ENCODE results near the gene TMEM191C. TPM values are rescaled to one million over a fixed set of nuclear protein-coding genes. Genes with fewer than 3 reads are reported as not detected.
"Not testable (repeated sequence)": the region's sequence is repeated elsewhere in the genome, so short reads cannot be mapped to it uniquely, and the experiment has no call there.

Gene TMEM191C
- total RNA-seq, 1 donor from 2014 or later, result under 0.01 TPM

- Histone ChIP-seq H3K27ac (ENCODE audit: low read depth, low read length) (no peak overlapping the region), H3K4me3 (ENCODE audit: low read length in 3 of 3) (no peak overlapping the region), H3K9me3 (ENCODE audit: control insufficient read depth in 3 of 3, low read length in 3 of 3) (no peaks in the 10 kb centered on the region), H3K27me3 (ENCODE audit: control insufficient read depth in 3 of 3, insufficient read depth in 3 of 3, low read length in 3 of 3) (no peaks in the 10 kb centered on the region), H3K36me3 (ENCODE audit: control insufficient read depth in 3 of 3, insufficient read depth in 3 of 3, low read length in 3 of 3) (peaks cover 12 to 17% (median 13%) of the 10 kb centered on the region in 3 donors), H3K9ac (ENCODE audit: low read depth in 1 of 3, low read length in 3 of 3) (no peak overlapping the region), H3K4me1 (ENCODE audit: control insufficient read depth in 3 of 3, insufficient read depth in 3 of 3, low read length in 3 of 3) (peaks cover 0 to 11% (median 8%) of the 10 kb centered on the region in 3 donors)
Observed at GRCh38 chr22:21446827-21447690, 20.1 kb upstream of the TMEM191C start.

GRCh38 chr22:21447694-21448402 is 19.3 kb upstream of the TMEM191C start:
- Histone ChIP-seq H3K27ac (ENCODE audit: low read depth, low read length) (no peak overlapping the region), H3K9ac (ENCODE audit: low read depth in 1 of 3, low read length in 3 of 3) (no peak overlapping the region), H3K9me3 (ENCODE audit: control insufficient read depth in 3 of 3, low read length in 3 of 3) (no peaks in the 10 kb centered on the region), H3K4me1 (ENCODE audit: control insufficient read depth in 3 of 3, insufficient read depth in 3 of 3, low read length in 3 of 3) (peaks cover 0 to 11% (median 7%) of the 10 kb centered on the region in 3 donors), H3K4me3 (ENCODE audit: low read length in 3 of 3) (no peak overlapping the region), H3K27me3 (ENCODE audit: control insufficient read depth in 3 of 3, insufficient read depth in 3 of 3, low read length in 3 of 3) (no peaks in the 10 kb centered on the region), H3K36me3 (ENCODE audit: control insufficient read depth in 3 of 3, insufficient read depth in 3 of 3, low read length in 3 of 3) (peaks cover 12 to 17% (median 13%) of the 10 kb centered on the region in 3 donors)

- Histone ChIP-seq H3K36me3 (ENCODE audit: control insufficient read depth in 3 of 3, insufficient read depth in 3 of 3, low read length in 3 of 3) (peaks cover 12 to 14% (median 13%) of the 10 kb centered on the region in 3 donors), H3K4me3 (ENCODE audit: low read length in 3 of 3) (no peak overlapping the region), H3K27ac (ENCODE audit: low read depth, low read length) (no peak overlapping the region), H3K9me3 (ENCODE audit: control insufficient read depth in 3 of 3, low read length in 3 of 3) (no peaks in the 10 kb centered on the region), H3K4me1 (ENCODE audit: control insufficient read depth in 3 of 3, insufficient read depth in 3 of 3, low read length in 3 of 3) (peaks cover 0 to 2% (median 0%) of the 10 kb centered on the region in 3 donors), H3K9ac (ENCODE audit: low read depth in 1 of 3, low read length in 3 of 3) (no peak overlapping the region), H3K27me3 (ENCODE audit: control insufficient read depth in 3 of 3, insufficient read depth in 3 of 3, low read length in 3 of 3) (no peaks in the 10 kb centered on the region)
Observed at GRCh38 chr22:21448627-21449416, 18.4 kb upstream of the TMEM191C start.

GRCh38 chr22:21449531-21450319 is 17.5 kb upstream of the TMEM191C start:
- Histone ChIP-seq H3K27me3 (ENCODE audit: control insufficient read depth in 3 of 3, insufficient read depth in 3 of 3, low read length in 3 of 3) (no peaks in the 10 kb centered on the region), H3K4me1 (ENCODE audit: control insufficient read depth in 3 of 3, insufficient read depth in 3 of 3, low read length in 3 of 3) (no peaks in the 10 kb centered on the region), H3K9me3 (ENCODE audit: control insufficient read depth in 3 of 3, low read length in 3 of 3) (no peaks in the 10 kb centered on the region), H3K27ac (ENCODE audit: low read depth, low read length) (no peak overlapping the region), H3K36me3 (ENCODE audit: control insufficient read depth in 3 of 3, insufficient read depth in 3 of 3, low read length in 3 of 3) (peaks cover 12 to 14% (median 13%) of the 10 kb centered on the region in 3 donors), H3K4me3 (ENCODE audit: low read length in 3 of 3) (no peak overlapping the region), H3K9ac (ENCODE audit: low read depth in 1 of 3, low read length in 3 of 3) (no peak overlapping the region)

- Histone ChIP-seq H3K27me3 (ENCODE audit: control insufficient read depth in 3 of 3, insufficient read depth in 3 of 3, low read length in 3 of 3) (no peaks in the 10 kb centered on the region), H3K36me3 (ENCODE audit: control insufficient read depth in 3 of 3, insufficient read depth in 3 of 3, low read length in 3 of 3) (peaks cover 9 to 14% (median 10%) of the 10 kb centered on the region in 3 donors), H3K9ac (ENCODE audit: low read depth in 1 of 3, low read length in 3 of 3) (no peak overlapping the region), H3K27ac (ENCODE audit: low read depth, low read length) (no peak overlapping the region), H3K4me1 (ENCODE audit: control insufficient read depth in 3 of 3, insufficient read depth in 3 of 3, low read length in 3 of 3) (no peaks in the 10 kb centered on the region), H3K9me3 (ENCODE audit: control insufficient read depth in 3 of 3, low read length in 3 of 3) (no peaks in the 10 kb centered on the region), H3K4me3 (ENCODE audit: low read length in 3 of 3) (no peak overlapping the region)
Observed at GRCh38 chr22:21450320-21450831, 16.8 kb upstream of the TMEM191C start.

GRCh38 chr22:21450858-21451353 is 16.3 kb upstream of the TMEM191C start:
- Histone ChIP-seq H3K9me3 (ENCODE audit: control insufficient read depth in 3 of 3, low read length in 3 of 3) (no peaks in the 10 kb centered on the region), H3K4me1 (ENCODE audit: control insufficient read depth in 3 of 3, insufficient read depth in 3 of 3, low read length in 3 of 3) (no peaks in the 10 kb centered on the region), H3K9ac (ENCODE audit: low read depth in 1 of 3, low read length in 3 of 3) (no peak overlapping the region), H3K27me3 (ENCODE audit: control insufficient read depth in 3 of 3, insufficient read depth in 3 of 3, low read length in 3 of 3) (no peaks in the 10 kb centered on the region), H3K27ac (ENCODE audit: low read depth, low read length) (no peak overlapping the region), H3K4me3 (ENCODE audit: low read length in 3 of 3) (no peak overlapping the region), H3K36me3 (ENCODE audit: control insufficient read depth in 3 of 3, insufficient read depth in 3 of 3, low read length in 3 of 3) (peaks cover 7 to 14% (median 9%) of the 10 kb centered on the region in 3 donors)

- Histone ChIP-seq H3K4me3 (ENCODE audit: low read length in 3 of 3) (no peak overlapping the region), H3K9ac (ENCODE audit: low read depth in 1 of 3, low read length in 3 of 3) (no peak overlapping the region), H3K27ac (ENCODE audit: low read depth, low read length) (no peak overlapping the region), H3K36me3 (ENCODE audit: control insufficient read depth in 3 of 3, insufficient read depth in 3 of 3, low read length in 3 of 3) (peaks cover under 1 to 6% (median 3%) of the 10 kb centered on the region in 3 donors), H3K4me1 (ENCODE audit: control insufficient read depth in 3 of 3, insufficient read depth in 3 of 3, low read length in 3 of 3) (no peaks in the 10 kb centered on the region), H3K27me3 (ENCODE audit: control insufficient read depth in 3 of 3, insufficient read depth in 3 of 3, low read length in 3 of 3) (no peaks in the 10 kb centered on the region), H3K9me3 (ENCODE audit: control insufficient read depth in 3 of 3, low read length in 3 of 3) (no peaks in the 10 kb centered on the region)
Observed at GRCh38 chr22:21451545-21452520, 15.4 kb upstream of the TMEM191C start.

GRCh38 chr22:21452666-21453065 is 14.5 kb upstream of the TMEM191C start:
- H3K4me3 ChIP-seq (ENCODE audit: low read length in 3 of 3); H3K9me3 ChIP-seq (ENCODE audit: control insufficient read depth in 3 of 3, low read length in 3 of 3); H3K36me3 ChIP-seq (ENCODE audit: control insufficient read depth in 3 of 3, insufficient read depth in 3 of 3, low read length in 3 of 3); H3K27ac ChIP-seq (ENCODE audit: low read depth, low read length); H3K27me3 ChIP-seq (ENCODE audit: control insufficient read depth in 3 of 3, insufficient read depth in 3 of 3, low read length in 3 of 3); H3K4me1 ChIP-seq (ENCODE audit: control insufficient read depth in 3 of 3, insufficient read depth in 3 of 3, low read length in 3 of 3); H3K9ac ChIP-seq (ENCODE audit: low read depth in 1 of 3, low read length in 3 of 3): not testable (repeated sequence)
